GM10266 (cell line): ENCODE measurements around the gene LHFPL3.

Source experiments
- DNase-seq: peaks from one replicate; pipeline ENCODE4 v3.0.0; 2012; ENCODE audit errors: extremely low spot score
- TF ChIP-seq, protein P1 (sequence below): IDR thresholded peaks from 2 replicates; pipeline ENCODE4 v1.5.1; 2012; ENCODE audit warnings: mild to moderate bottlenecking, low read depth; ENCODE audit not compliant: control insufficient read depth, insufficient read depth; ENCODE audit errors: missing control alignments

LHFPL3 gene

DNA sequence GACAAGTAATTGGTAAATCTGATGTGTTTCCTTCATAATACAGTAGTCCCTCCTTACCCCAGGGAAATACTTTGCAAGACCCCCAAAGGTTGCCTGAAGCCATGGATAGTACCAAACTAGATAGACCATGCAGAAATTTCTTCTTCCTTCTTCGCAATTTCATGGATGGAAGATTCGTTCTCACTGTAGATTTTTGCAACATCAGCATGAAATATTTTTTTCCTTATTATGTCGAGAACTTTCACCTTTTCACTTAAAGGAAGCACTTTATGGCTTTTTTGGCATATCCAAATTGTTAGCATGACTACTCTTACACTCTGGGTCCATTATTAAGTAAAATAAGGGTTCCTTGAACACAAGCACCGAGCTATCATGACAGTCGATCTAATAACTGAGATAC lies 333.2 kb downstream of the LHFPL3 start:
- DNase-seq: no peak

DNA sequence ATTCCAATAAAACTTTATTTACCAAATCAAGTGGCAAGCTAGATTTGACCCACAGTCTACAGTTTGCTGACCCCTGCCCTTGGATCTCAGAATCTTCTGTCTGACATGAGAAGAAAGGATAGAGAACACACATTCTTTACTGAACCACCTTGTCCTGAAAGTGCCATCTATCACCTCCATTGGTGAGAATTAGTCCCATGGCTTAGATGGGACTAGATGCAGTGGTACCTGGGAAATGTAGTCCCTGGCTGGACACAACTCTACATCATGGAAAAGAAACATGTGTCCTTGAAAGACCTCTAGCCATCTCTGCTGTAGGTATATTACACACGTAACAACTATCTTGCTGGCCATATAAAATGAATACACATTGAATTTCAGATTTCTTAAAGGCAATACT lies 336.2 kb downstream of the LHFPL3 start:
- TF ChIP-seq, protein P1, sequence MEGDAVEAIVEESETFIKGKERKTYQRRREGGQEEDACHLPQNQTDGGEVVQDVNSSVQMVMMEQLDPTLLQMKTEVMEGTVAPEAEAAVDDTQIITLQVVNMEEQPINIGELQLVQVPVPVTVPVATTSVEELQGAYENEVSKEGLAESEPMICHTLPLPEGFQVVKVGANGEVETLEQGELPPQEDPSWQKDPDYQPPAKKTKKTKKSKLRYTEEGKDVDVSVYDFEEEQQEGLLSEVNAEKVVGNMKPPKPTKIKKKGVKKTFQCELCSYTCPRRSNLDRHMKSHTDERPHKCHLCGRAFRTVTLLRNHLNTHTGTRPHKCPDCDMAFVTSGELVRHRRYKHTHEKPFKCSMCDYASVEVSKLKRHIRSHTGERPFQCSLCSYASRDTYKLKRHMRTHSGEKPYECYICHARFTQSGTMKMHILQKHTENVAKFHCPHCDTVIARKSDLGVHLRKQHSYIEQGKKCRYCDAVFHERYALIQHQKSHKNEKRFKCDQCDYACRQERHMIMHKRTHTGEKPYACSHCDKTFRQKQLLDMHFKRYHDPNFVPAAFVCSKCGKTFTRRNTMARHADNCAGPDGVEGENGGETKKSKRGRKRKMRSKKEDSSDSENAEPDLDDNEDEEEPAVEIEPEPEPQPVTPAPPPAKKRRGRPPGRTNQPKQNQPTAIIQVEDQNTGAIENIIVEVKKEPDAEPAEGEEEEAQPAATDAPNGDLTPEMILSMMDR: no peak
- DNase-seq: no peak

More for the DNA sequence above, 333.2 kb downstream of the LHFPL3 start:
- TF ChIP-seq, protein P1: no peak

DNA sequence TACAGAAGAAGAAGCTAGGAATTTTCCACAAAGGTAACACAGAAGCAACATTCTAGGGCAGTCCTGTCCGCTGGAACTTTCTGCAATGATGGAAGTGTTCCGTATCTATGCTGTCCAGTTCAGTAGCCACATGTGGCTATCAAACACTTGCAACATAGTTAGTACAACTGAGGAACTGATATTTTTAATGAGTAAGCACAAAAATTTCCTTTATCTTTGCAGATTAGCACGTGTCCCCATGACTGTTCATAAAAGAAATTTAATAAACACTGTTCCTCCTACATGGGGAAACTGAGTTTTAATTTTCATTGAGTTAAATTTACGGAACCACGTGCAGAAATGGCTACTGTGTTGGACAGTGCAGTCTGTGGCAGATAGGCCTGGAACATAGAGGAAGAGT lies 349.2 kb downstream of the LHFPL3 start:
- TF ChIP-seq, protein P1: no peak
- DNase-seq: no peak

DNA sequence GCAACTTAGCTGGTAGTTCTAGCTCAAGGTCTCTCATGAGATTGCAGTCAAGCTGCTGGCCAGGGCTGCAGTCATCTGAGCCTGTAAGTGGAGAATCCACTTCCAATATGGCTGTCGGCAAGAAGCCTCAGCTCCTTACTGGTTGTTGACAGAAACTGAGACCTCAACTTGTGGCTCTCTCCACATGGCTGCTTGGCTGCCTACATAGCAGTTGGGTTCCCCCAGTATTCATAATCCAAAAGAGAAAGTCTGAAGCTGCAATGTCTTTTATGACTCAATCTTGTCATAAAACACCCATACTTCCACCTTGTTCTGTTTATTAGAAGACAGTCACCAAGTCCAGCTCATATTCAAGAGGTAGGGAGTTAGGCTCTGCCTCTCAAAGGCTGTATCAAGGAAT lies 350.7 kb downstream of the LHFPL3 start:
- TF ChIP-seq, protein P1: no peak
- DNase-seq: no peak

DNA sequence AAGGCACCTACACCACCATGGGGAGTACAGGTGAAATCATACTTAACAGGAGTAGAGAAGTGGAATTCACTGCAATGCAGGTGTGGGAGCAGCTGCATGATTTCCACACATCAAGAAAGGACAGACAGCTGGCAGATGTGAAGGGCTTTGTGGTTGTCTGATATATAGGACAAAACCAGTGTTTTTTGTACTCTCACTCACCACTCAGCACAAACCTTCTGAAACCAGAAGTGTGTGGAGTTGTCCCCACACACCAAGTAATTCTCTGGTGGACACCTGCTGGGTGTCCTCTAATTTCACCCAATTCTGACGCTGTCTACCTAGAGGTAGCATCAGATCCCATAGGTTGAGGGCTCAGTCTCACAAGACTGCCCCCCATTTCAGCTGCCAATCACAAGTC lies 357.9 kb downstream of the LHFPL3 start:
- DNase-seq: no peak
- TF ChIP-seq, protein P1: no peak

DNA sequence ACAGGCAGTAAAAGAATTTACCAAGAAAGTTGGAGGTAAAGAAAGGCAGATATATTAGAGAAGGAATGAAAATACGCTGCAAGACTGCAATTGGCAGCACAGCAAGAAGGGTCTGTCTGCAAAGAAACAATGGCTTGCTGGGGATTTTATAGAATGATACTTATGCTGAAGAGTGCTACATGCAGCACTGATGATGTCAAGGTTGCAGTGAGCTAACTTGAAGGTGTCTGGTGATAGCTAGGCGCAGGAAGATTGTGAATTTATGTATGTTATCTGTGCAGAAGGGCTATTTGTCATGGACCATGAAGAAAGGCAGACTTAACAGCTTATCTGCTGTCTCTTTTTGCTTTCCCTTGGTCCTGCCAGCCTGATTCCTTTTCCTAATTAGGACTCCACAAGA lies 366.3 kb downstream of the LHFPL3 start:
- TF ChIP-seq, protein P1: no peak
- DNase-seq: no peak

DNA sequence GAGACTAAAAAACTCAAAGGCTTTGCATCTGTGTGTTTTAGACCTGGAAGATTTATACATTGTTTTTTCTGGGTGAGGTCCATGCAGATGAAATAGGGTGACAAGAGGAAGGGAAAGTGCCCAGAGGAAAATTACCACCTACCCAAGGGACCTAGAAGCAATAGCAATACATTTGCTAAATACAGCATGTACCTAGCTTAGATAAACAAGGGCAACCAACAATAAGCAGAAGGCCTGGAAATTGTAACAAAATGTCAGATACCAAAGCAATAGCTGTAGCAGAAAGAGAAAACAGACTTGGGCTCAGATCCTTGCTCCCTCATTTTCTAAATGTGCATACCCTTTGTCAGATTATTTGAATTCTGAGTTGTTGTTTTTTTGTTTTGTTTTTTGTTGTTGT lies 367.2 kb downstream of the LHFPL3 start:
- no peak for DNase-seq
- TF ChIP-seq, protein P1: no peak
